GM21367 (cell line): ENCODE measurements around the gene RTN4IP1.
"Not testable (repeated sequence)": the region's sequence is repeated elsewhere in the genome, so short reads cannot be mapped to it uniquely, and the experiment has no call there.

ENCODE experiments used
- ATAC-seq: cut with Tn5 transposase; IDR thresholded peaks from one replicate; pipeline ENCODE4 v1.9.1; 2021; ENCODE audit not compliant: unreplicated experiment

Gene RTN4IP1

DNA sequence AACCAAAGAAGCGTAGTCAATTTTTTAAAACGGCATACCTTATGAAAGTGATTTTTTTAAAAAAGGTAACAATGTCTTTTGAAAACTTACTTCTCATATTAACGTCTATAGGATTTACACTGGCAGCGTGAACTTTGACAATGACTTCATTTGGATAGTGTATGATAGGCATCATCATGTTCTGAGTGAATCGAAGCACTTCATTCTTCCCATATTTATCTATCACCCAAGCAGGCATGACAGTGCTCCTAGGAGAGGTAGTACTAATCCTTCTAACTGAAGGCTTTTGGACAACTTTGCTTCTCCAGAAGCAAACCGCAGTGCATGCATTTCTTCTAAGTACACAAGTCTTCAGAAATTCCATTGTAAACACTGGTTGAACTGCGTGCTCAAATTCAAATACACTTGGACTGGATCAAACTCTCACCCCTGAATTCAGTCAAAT, 618 bp downstream of the RTN4IP1 start:
- peak; percentile 9 for ATAC-seq

DNA sequence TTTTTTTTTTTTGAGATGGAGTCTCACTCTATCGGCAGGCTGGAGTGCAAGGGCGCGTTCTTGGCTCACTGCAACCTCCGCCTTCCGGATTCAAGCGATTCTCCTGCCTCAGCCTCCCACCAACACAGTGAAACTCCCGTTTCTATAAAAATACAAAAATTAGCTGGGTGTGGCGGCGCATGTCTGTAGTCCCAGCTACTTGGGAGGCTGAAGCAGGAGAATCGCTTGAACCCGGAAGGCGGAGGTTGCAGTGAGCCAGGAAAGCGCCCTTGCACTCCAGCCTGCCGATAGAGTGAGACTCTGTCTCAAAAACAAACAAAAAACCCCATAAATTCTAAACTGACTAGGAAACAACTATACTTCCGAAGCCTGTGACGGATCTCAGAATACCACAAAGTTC, 1.5 kb downstream of the RTN4IP1 start:
- not testable (repeated sequence) for ATAC-seq

DNA sequence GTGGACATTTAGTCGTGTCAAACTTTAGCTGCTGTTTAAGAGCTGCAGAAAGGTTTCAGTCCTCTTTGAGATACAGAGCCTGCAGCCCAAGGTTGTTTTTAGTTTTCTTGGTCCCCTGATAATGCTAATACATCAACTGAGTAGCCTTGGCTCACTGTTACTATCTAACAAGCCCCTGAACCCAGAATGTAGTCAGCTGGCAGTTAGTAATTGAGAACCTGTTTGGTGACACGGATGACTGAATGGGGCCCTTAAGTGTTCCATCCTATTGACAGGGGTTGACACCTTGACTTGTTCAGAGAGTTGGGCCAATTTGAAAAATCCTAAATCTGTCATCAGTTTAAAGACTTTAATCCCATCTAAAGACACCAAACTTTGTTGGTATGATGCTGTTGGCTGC, 2.8 kb downstream of the RTN4IP1 start:
- no peak for ATAC-seq

DNA sequence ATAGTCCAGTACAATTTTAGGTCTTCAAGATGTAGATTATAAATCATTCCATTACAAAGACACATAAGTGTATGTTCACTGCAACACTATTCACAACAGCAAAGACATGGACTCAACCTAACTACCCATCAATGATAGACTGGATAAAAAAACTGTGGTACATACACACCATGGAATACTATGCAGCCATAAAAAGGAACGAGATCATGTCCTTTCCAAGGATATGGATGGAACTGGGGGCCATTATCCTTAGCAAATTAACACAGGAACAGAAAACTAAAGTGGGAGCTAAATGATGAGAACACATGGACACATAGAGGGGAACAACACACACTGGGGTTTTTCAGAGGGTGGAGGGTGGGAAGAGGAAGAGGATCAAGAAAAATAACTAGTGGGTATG, 6.3 kb downstream of the RTN4IP1 start:
- no peak for ATAC-seq

DNA sequence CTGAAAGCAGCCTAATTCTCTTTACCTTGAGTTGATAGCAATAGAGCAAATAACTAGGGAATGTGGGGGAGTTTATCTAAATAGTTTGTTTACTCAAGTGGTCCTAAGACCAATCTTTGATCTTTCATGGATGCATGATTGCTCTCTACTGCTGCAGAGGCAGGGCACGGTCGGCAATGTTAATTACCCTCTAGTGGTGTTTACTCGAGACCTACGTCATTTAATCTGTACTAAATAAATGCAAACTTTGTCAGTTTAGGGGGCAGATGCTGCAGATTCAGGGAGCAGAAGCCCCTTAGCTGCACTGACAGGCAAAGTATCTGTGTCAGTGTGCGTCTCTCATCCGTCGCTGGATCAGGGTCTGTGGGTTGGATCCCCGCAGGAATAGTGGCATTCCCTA, 6.9 kb downstream of the RTN4IP1 start:
- ATAC-seq: no peak

DNA sequence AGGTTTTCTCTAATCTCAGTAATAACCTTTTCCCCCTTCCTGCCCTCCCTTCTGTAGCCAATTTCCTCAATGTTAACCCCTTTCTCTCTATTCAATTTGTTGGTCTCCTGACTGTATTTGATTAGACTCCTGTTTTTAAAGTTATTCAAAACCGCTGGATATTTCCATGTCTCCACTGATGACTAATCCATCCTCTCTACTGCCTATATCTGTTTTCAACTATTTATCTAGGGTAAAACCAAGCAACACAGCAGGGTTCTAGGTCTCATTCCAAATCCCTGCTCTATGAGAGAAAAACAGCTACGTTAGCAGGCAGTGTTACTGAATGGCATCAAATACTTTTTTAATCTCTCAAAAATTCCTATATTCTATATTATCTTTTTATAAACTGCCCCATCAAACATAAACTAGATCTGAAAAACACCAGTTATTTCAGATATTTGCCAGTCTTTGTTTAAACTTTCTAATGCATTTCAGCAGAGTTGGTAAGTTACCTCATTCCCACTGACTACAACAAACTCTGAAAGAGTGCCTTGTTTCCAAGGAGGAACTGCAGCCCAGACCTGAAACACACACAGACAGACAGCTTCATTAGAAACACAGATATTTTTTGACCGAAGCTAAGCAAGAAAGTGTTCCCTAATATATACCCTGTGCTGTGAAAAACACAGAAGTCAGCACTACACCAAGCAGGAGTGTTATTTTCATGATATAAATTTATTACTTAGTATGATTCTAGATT, 8.2 kb downstream of the RTN4IP1 start:
- no peak for ATAC-seq

DNA sequence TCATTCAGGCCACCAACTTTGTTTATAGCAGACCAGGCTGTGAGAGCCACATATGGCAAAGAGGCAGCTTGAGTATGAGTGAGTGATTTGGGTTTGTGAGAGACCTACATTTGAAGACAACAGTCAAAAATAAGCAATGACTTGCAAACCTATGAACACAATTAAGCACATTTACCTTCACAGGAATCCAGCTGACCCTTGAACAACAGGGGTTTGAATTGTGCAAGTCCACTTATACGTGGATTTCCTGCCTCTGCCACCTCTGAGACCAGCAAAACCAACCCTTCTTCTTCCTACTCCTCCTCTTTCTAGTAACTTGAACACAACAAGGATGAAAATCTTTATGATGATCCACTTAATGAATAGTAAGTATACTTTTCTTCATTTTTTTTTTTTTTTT, 10.1 kb downstream of the RTN4IP1 start:
- ATAC-seq: no peak

DNA sequence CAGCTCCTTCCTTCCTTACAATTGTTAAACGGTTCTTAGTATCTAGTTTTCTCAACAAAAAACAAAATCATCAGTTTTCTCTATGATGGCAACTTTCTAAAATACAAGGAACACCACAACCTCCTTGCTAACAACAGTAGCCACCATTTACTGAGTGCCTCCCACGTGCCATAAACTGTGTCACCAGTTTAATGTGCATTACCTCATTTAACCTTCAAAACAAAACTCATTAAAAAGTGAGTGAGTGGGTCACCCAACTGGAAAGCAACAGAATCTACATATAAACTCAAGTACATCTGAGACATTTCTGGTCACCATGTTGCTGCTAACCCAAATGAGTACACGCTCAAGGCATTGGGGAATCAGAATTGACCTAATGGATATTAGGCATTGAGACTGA, 11.0 kb downstream of the RTN4IP1 start:
- no peak for ATAC-seq

DNA sequence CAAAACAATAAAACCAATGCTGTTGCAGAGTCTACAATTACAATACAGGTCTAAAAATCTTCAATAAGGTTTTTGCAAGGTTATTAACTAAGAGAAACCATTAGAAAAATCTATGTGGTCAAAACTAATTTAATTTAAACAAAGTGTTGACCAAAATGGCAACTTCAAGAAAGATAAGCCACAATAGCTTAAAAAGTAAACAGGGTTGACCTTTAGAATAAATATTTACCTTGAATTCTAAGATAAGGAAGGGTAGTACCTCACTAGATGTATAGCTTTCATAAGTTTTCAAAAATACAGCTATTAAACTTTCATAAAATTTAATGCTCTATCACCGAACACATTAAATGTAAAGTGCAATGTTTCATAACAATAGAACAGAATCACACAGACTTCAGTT, 11.4 kb downstream of the RTN4IP1 start:
- no peak for ATAC-seq

DNA sequence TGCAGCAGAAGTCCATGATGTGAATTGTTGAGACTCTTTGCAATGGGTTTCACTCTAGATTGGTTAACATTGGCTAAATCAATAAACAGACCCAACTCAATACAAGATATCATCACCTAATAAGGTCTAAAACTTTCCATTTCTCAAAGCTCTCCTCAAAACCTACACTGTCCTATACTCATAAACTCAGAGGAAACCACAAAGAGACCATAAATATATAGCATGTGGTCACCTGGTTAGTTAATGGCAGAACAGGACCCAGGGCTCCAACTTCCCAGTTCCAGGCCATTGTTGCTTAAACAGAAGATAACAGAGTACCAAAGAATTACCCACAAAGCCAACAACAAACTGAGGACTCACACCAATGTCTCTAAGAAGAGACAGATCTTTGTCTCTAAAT, 12.0 kb downstream of the RTN4IP1 start:
- ATAC-seq: no peak

DNA sequence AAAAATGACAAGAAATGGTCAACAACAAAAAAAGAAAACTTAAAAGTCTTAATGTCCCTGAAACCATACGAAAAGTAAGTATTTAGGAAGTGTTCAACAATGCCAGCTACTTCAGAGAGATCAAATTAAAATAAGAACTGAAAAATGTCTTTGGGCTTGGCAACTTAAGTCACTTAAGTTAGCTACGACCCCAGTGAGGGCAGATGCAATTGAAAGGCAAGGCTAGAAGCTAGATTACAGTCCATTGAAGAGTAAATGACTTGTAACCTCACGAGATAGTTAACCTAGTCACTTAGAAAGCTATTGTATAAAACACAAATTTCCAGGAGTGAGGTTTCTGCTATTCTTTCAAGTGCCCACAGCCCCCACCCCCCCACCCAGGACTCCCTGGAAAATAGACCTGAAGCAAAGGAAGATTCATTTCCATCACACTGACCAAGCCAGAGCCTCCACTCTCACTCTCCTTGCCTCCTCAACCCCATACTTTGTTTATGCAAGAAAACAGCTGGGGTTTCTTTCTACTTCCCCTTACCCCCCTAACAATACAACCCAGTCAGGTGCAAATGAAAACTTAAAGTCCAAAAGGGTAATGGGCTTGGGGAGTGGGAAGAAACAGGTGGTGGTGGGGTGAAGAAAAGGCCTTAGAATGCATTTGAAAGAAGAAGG, 14.6 kb downstream of the RTN4IP1 start:
- no peak for ATAC-seq

DNA sequence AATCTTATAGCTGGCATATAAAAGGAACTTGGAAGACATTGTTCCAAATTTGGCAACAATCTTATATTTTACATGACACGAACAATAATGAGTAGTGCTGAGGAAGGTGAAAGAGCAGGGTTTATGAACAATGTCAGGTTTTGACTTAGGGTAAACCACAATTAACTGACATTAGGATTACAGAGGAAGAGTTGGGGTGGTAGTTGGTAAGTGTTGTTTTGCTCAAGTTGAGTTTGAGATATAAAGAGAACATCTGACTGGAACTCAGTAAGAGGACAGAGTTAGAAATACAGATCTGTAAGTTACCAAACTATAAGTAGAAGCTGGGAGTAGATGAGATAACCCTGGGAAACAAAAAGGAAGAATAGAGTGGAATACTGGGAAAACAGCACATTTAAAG, 15.1 kb downstream of the RTN4IP1 start:
- no peak for ATAC-seq

DNA sequence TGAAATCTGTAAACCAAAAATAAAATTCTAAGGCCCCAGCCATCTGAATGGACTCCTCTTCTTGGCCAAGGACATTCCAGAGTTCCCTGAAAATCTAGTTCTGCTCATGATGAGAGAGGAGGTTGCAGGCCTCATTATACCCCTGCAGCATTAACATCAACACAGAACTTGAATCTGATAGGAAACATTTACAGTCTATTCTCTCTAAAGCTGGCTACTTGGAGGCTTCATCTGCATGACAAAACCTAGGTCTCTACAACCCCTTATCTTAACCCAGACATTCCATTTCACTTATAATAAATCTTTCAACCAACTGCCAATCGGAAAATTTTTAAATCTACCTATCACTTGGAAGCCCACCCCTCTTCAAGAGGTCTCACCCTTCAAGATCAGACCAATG, 15.7 kb downstream of the RTN4IP1 start:
- ATAC-seq: no peak

DNA sequence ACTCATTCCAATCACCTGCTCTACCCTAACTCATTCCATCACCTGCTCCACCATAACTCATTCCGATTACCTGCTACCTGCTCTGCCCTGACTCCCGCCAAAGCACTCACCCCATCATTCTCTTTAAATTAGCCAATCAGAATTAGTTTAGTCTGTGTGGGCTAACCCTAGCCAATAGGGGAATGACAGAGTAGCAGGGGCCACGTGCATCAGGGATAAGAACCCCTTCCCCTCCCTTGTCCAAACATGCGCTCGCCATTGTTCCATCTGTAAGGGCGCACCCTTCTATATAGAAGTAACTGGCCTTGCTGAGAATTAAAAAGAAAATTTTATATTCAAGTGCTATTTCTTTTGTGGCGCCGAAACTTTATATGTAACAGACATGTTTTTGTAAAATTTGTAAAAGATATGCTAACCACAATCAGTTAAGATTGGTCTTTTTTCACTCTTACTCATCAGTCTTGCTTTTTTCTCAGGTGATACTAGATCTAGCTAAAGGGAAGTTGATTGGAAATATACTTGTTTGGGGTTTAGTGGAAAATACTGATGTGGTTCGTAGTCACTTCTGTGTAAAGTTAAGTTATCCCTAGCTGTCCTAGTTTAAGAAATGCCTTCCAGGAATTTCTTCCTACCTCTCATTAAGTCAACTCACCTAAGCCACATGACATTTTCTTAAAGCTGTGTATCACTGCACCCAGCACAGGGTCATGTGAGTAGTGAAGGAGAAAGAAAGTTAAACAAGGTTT, 16.5 kb downstream of the RTN4IP1 start:
- ATAC-seq: no peak

DNA sequence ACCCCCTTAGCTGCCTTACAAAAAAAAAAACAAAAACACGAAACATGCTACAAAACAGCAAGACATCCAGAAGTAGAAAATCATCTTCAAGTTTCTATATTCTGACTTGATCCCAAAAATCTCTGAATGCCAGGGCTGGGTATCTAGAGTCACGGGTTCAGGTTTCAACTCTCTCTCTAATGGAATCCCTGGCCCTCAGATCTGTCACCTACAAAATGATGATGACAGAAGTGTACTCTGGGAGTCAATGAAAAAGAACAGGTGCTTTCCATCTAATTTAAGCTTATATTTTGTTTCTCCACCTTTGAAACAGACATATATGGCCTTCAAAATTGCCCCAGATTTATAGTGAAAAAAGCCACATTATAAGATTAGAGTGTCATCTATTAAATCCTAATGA, 18.3 kb downstream of the RTN4IP1 start:
- no peak for ATAC-seq

DNA sequence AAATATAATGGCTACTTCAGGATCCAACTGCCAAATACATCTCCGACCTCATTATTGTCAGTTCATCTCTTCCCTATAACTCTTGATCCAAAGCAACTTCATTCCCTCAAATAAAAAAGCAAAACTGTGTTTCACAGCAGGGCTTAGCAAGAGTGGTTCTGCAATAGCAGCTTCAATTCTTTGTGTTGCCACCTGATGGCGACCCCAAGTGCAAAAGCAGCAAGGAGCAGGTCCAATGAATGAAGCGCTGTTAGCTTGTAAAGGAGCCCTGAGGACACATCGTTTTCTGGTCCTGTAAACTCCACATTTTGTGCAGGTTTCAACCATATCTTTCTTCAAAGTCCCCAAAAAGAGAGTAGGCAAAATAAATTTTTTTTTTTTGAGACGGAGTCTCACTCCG, 19.6 kb downstream of the RTN4IP1 start:
- no peak for ATAC-seq

DNA sequence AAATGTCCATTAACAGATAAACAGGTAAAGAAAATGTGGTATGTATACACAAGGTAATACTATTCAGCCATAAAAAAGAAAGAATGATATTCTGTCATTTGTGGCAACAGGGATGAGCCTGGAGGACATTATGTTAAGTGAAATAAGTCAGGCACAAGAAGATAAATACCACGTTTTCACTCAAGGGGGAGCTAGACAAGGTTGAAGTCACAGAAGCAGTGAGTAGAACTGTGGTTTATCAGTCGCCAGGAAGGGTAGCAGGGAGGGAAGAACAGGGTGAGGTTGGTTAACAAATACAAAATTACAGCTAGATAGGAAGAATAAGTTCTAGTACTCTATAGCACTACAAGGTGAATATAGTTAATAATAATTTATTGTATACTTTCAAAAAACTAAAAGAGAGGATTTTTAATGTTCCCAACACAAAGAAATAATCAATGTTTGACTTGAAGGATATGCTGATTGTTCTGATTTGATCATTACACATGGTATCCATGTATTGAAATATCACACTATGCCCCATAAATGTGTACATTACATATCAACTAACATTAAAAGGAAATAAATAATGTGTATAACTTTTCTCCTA, 21.1 kb downstream of the RTN4IP1 start:
- peak; percentile 58 for ATAC-seq

DNA sequence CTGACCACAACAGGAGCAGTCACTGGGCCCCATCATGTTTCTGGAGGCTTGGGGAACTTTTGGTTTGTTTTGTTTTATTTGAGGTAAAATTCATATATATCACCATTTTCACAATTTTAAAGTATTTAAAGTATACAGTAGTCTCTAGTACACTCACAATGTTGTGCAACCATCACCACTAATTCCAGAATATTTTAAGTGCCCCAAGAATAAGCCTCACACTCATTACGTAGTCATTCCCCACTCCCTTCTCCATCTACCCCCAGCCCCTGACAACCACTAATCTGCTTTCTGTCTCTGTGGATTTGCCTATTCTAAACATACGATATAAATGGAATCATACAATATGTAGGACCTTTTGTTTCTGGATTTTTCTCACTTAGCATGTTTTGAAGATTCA, 29.0 kb downstream of the RTN4IP1 start:
- ATAC-seq: no peak

DNA sequence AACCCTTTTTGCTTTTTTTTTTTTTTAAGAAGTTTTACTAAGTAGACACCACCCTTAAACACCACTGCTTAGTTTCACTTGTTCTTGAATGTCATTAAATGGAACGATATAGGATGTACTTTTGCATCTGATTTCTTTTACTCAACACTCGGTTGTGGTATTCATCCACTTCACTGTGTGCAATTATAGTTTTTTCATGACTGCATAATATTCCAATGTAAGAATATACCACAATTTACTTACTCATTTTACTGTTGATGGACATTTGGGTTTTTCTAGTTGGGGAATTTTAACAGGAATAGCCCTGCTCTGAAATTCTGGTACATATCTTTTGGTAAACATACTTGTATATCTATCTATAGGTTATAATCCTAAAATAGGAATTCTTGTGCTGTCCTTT, 29.9 kb downstream of the RTN4IP1 start:
- ATAC-seq: no peak

DNA sequence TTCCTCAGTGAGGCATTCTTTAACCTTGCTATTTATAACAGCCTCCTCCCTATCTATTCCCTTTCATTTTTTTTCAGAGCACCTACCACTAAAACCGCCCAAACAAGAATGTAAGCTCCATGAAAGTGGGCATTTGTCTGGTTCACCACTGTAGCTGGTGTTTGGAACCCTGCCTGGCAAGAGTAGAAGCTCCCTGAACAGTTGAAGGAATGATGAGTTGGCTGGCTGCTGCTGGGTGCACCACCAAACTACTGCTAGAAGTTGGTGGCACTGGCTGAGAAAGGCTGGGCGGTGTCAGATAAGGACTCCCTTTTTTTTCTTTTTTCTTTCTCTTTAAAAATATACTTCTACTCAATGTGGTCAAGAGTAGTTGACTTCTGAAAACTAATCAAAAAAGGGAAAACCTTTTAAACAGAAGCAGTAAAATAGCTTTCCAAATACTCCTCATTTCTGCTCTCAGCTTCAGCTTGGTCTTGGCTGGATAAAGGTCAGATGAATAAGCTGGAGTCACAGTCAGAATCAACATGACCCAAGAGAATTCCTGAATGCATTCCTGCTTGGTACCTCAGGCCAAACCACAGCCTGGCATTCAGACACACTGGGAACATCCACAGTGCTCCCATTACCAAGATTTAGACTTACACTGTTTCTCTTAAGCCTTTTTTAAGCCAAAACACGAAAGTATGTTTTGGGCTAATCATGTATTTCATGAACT, 38.0 kb downstream of the RTN4IP1 start:
- ATAC-seq: no peak

DNA sequence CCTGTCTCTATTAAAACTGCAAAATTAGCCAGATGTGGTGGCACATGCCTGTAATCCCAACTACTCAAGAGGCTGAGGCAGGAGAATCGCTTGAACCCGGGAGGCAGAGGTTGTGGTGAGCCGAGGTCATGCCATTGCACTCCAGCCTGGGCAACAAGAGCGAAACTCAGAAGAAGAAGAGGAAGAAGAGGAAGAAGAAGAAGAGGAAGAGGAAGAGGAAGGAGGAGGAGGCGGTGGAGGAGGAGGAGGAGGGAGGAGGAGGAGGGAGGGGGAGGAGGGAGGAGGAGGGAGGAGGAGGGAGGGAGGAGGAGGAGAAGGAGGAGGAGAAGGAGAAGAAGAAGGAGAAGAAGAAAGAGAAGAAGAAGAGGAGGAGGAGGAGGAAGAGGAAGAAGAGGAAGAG, 40.4 kb downstream of the RTN4IP1 start:
- ATAC-seq: not testable (repeated sequence)
